H1 (cell line): Measurements from ENCODE around the gene ANKS1B. TPM values are rescaled to one million over a fixed set of nuclear protein-coding genes. Genes with fewer than 3 reads are reported as not detected.

ENCODE experiments used
- CTCF ChIA-PET: fragments of 300-600 bp; sonication (Branson Sonifier 250); formaldehyde crosslinking; loops from one replicate; lab custom pipeline; 2021; ENCODE audit not compliant: partially characterized antibody; lab: Charles Lee
- POLR2A ChIA-PET: fragments of 300-600 bp; sonication (Branson Sonifier 250); formaldehyde crosslinking; loops from one replicate; lab custom pipeline; 2021; ENCODE audit warnings: inconsistent platforms; ENCODE audit not compliant: partially characterized antibody; lab: Charles Lee
- DNase-seq, 2 experiments: peaks; one replicate each; pipeline versions ENCODE4 v3.0.0 to v3.0.0-alpha.2; 2010 to 2022; ENCODE audit warnings: low spot score in 2 of 2, low read depth in 1 of 2, mixed read lengths in 1 of 2
- FAIRE-seq: peaks from 2 replicates; lab custom pipeline; 2011; peaks lifted over from hg19 to GRCh38; lab: Jason Lieb, UNC
- H2AFZ ChIP-seq: 2 replicates; pipeline ENCODE4 v1.8.1; 2012; ENCODE audit warnings: low read length, inconsistent platforms
- H2AK5ac ChIP-seq: 2 replicates; pipeline ENCODE4 v1.6.1; 2013; ENCODE audit warnings: low read depth, low read length
- H2BK120ac ChIP-seq: replicated peaks from 2 replicates; pipeline ENCODE3; 2013; ENCODE audit warnings: low read depth, low read length, inconsistent platforms
- H2BK12ac ChIP-seq: 2 replicates; pipeline ENCODE4 v1.6.1; 2013; ENCODE audit warnings: low read depth, low read length
- H2BK15ac ChIP-seq: 2 replicates; pipeline ENCODE4 v1.6.1; 2013; ENCODE audit warnings: low read length
- H2BK20ac ChIP-seq: 2 replicates; pipeline ENCODE4 v1.6.1; 2013; ENCODE audit warnings: low read length
- H2BK5ac ChIP-seq: 2 replicates; pipeline ENCODE4 v1.6.1; 2013; ENCODE audit warnings: low read depth, low read length
- H3K14ac ChIP-seq: 2 replicates; pipeline ENCODE4 v1.6.1; 2013; ENCODE audit warnings: inconsistent platforms; ENCODE audit not compliant: insufficient read length
- H3K18ac ChIP-seq: 2 replicates; pipeline ENCODE4 v1.6.1; 2013; ENCODE audit warnings: low read length; ENCODE audit errors: extremely low read depth
- H3K23ac ChIP-seq: 2 replicates; pipeline ENCODE4 v1.6.1; 2013; ENCODE audit warnings: inconsistent platforms; ENCODE audit not compliant: insufficient read length
- H3K23me2 ChIP-seq: 2 replicates; pipeline ENCODE4 v1.6.1; 2013; ENCODE audit warnings: low read depth, low read length
- H3K27ac ChIP-seq: 2 replicates; pipeline ENCODE4 v1.6.1; 2011; ENCODE audit warnings: low read depth, low read length, inconsistent platforms
- H3K27me3 ChIP-seq, 4 experiments: replicated peaks in 1 of 4; 1 replicate in 1 of 4; 2 replicates in 3 of 4; pipeline versions ENCODE4 v1.6.1 to v1.8.1; 2011 to 2013; ENCODE audit warnings: low read length in 3 of 4, mild to moderate bottlenecking in 3 of 4, inconsistent platforms in 2 of 4, mixed read lengths in 2 of 4, moderate library complexity in 1 of 4; ENCODE audit not compliant: control insufficient read depth in 3 of 4, insufficient read depth in 3 of 4; ENCODE audit errors: extremely low read depth in 1 of 4
- H3K36me3 ChIP-seq, 4 experiments: 2 replicates each; pipeline versions ENCODE4 v1.6.1 to v1.8.1; 2011 to 2013; ENCODE audit warnings: mild to moderate bottlenecking in 4 of 4, low read length in 3 of 4, moderate library complexity in 2 of 4, control low read depth in 1 of 4, inconsistent platforms in 1 of 4; ENCODE audit not compliant: insufficient read depth in 4 of 4, control insufficient read depth in 2 of 4
- H3K4ac ChIP-seq: replicated peaks from 2 replicates; pipeline ENCODE3; 2013; ENCODE audit warnings: low read length, low read depth, mixed read lengths, inconsistent platforms; ENCODE audit not compliant: insufficient read length
- H3K4me1 ChIP-seq, 4 experiments: replicated peaks in 1 of 4; 1 replicate in 1 of 4; 2 replicates in 3 of 4; pipeline versions ENCODE4 v1.6.1 to v1.8.1; 2011 to 2013; ENCODE audit warnings: low read length in 3 of 4, inconsistent platforms in 2 of 4, mixed read lengths in 1 of 4; ENCODE audit not compliant: insufficient read depth in 4 of 4, control insufficient read depth in 3 of 4
- H3K4me2 ChIP-seq, 2 experiments: 2 replicates each; pipeline versions ENCODE4 v1.6.1 to v1.8.1; 2011 to 2013; ENCODE audit warnings: low read depth in 2 of 2, low read length in 2 of 2, control low read depth in 1 of 2, inconsistent platforms in 1 of 2, mild to moderate bottlenecking in 1 of 2; ENCODE audit not compliant: insufficient read depth in 1 of 2
- H3K4me3 ChIP-seq, 4 experiments: fragments of 200-600, 300-600 bp in 1 of 4; sonication (generic), shearing (Covaris generic), sonication (Bioruptor Twin) in 1 of 4; 2 replicates each; pipeline versions ENCODE4 v1.5.1 to v1.8.1; 2011 to 2016; ENCODE audit warnings: low read length in 4 of 4, low read depth in 3 of 4, control low read depth in 2 of 4, inconsistent platforms in 2 of 4, mild to moderate bottlenecking in 2 of 4, mixed read lengths in 1 of 4, moderate library complexity in 1 of 4; ENCODE audit not compliant: insufficient read depth in 2 of 4; ENCODE audit errors: extremely low read depth in 1 of 4
- H3K56ac ChIP-seq: replicated peaks from 2 replicates; pipeline ENCODE3; 2013; ENCODE audit warnings: low read depth, mild to moderate bottlenecking, mixed read lengths, low read length, inconsistent platforms; ENCODE audit not compliant: insufficient read length
- H3K79me1 ChIP-seq: 2 replicates; pipeline ENCODE4 v1.6.1; 2013; ENCODE audit warnings: low read depth, low read length, control low read depth
- H3K79me2 ChIP-seq, 2 experiments: 2 replicates each; pipeline versions ENCODE4 v1.6.1 to v1.8.1; 2012 to 2013; ENCODE audit warnings: low read length in 2 of 2, mild to moderate bottlenecking in 2 of 2, inconsistent platforms in 1 of 2; ENCODE audit not compliant: insufficient read depth in 2 of 2, control insufficient read depth in 1 of 2
- H3K9ac ChIP-seq, 4 experiments: replicated peaks in 1 of 4; 1 replicate in 1 of 4; 2 replicates in 3 of 4; pipeline versions ENCODE4 v1.6.1 to v1.8.1; 2011 to 2013; ENCODE audit warnings: low read depth in 3 of 4, low read length in 3 of 4, control low read depth in 2 of 4, mild to moderate bottlenecking in 2 of 4, moderate library complexity in 2 of 4, inconsistent platforms in 1 of 4; ENCODE audit errors: extremely low read depth in 1 of 4
- H3K9me3 ChIP-seq, 2 experiments: 2 replicates each; pipeline versions ENCODE4 v1.6.1 to v1.8.1; 2012 to 2013; ENCODE audit warnings: mild to moderate bottlenecking in 2 of 2, moderate library complexity in 2 of 2, control low read depth in 1 of 2, inconsistent platforms in 1 of 2, low read depth in 1 of 2, low read length in 1 of 2, mixed read lengths in 1 of 2; ENCODE audit not compliant: insufficient read depth in 2 of 2
- H4K20me1 ChIP-seq, 2 experiments: replicated peaks in 1 of 2; 2 replicates each; pipeline versions ENCODE3 to v1.8.1; 2011 to 2013; ENCODE audit warnings: inconsistent platforms in 2 of 2, low read length in 2 of 2, mild to moderate bottlenecking in 1 of 2; ENCODE audit not compliant: insufficient read depth in 2 of 2, control insufficient read depth in 1 of 2
- H4K5ac ChIP-seq: 2 replicates; pipeline ENCODE4 v1.6.1; 2013; ENCODE audit warnings: low read length, low read depth, mixed read lengths, inconsistent platforms; ENCODE audit not compliant: insufficient read length
- H4K8ac ChIP-seq: 2 replicates; pipeline ENCODE4 v1.8.0; 2013; ENCODE audit warnings: mild to moderate bottlenecking, moderate library complexity, low read length, inconsistent platforms; ENCODE audit not compliant: insufficient read depth; ENCODE audit errors: extremely low read depth
- H4K91ac ChIP-seq: replicated peaks from 2 replicates; pipeline ENCODE3; 2013; ENCODE audit warnings: low read length, mixed read lengths, inconsistent platforms; ENCODE audit not compliant: insufficient read length
- CBX5 ChIP-seq: fragments of 300-800, 300-1000 bp; sonication (generic); IDR thresholded peaks from 2 replicates; pipeline ENCODE4 v1.7.1; 2016; ENCODE audit warnings: antibody characterized with exemption, low read length, low read depth
- HDAC6 ChIP-seq: IDR thresholded peaks from one replicate; pipeline ENCODE4 v1.7.1; 2012; ENCODE audit warnings: low read depth, mild to moderate bottlenecking, inconsistent platforms, low read length, moderate library complexity
- JUN ChIP-seq: IDR thresholded peaks from 2 replicates; pipeline ENCODE4 v1.6.1; 2011; ENCODE audit warnings: low read depth, mild to moderate bottlenecking, improper control_type of control experiment, low read length
- MAFK ChIP-seq: IDR thresholded peaks from 2 replicates; pipeline ENCODE4 v1.6.1; 2012; ENCODE audit warnings: low read depth, mild to moderate bottlenecking, improper control_type of control experiment, low read length
- RFX5 ChIP-seq: IDR thresholded peaks from 2 replicates; pipeline ENCODE4 v1.6.1; 2011; ENCODE audit warnings: low read depth, low read length, improper control_type of control experiment, borderline replicate concordance
- SUZ12 ChIP-seq: fragments of 200-600 bp; sonication (generic); IDR thresholded peaks from 2 replicates; pipeline ENCODE4 v1.6.1; 2012; ENCODE audit warnings: mild to moderate bottlenecking, inconsistent platforms, low read length, moderate library complexity, mixed read lengths
- WGBS, 2 experiments: shearing (Covaris generic) in 1 of 2; methylation state at CpG; one replicate each; pipeline versions ENCODE4 v1.1.6 to v1.1.7; 2013 to 2015; ENCODE audit warnings: low lambda C conversion rate in 2 of 2, mixed read lengths in 2 of 2, inconsistent platforms in 1 of 2, low coverage in 1 of 2, missing lambda C conversion rate in 1 of 2; ENCODE audit not compliant: insufficient replicate concordance in 2 of 2, insufficient coverage in 1 of 2, insufficient read length in 1 of 2; ENCODE audit errors: extremely low coverage in 1 of 2, missing lambda C conversion rate in 1 of 2; 5-methylcytosine and 5-hydroxymethylcytosine counted together
- polyA plus RNA-seq, 7 experiments: library from polyadenylated mRNA; depleted of rRNA in 3 of 7; stranded (reverse) in 5 of 7; unstranded in 2 of 7; fragments of >200 nt in 5 of 7; fragments of 200-250 nt in 2 of 7; gene quantifications; 1 replicate in 5 of 7; 2 replicates in 1 of 7; 4 replicates in 1 of 7; pipeline versions ENCODE4 v1.2.1 to v1.2.3, GENCODE V29; 2011 to 2013; ENCODE audit warnings: missing spikeins in 2 of 7, mixed read lengths in 2 of 7
- total RNA-seq: library from RNA; stranded (reverse); fragmentation: NEBNext Ultra II Directional; extraction: Animal tissue kit (Norgen Biotek cat#: 25700); gene quantifications from 2 replicates; pipeline ENCODE4 v1.2.1, GENCODE V29; 2021
- TF ChIP-seq, protein P1 (sequence below): IDR thresholded peaks from 2 replicates; pipeline ENCODE4 v1.6.1; 2012; ENCODE audit warnings: low read length, inconsistent platforms

Gene ANKS1B
- total and polyA plus RNA-seq, 2 of the 8 experiments (the other 6 are each of a cell fraction or from before 2014, with no cell fraction given) = 2.7 to 6.1 TPM

DNA sequence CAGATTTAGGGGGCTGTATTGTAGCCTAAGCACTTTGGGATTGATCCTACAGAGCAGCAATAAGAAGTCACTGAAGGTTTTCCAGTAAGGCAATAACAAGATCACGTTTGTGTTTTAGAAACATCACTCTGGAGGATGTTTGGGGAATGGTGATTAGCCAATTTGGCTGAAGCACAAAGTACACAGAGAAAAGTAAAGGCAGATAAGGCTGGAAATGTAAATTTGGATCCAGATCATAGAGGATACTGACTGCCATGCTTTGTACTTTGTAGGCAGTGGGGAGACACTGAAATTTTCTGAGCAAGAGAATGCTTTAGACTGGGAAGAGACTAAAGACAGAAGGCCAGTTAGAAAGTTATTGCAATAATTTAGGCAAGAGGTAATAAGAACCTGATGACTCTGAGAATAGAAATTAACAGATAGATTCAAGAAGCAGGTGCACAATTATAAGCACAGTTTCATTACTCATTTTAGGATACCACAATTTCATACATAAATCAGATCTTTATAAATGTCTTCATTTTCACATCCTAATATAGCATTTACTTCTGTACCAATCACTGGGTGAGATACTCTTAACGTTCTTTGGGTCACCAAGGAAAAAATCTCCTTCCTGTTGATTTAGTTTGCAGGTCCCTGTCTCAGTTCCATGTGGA, 651.7 kb downstream of the ANKS1B start:
- no peak overlapping the region for H2AFZ ChIP-seq
- no peaks in the 10 kb centered on the region for H3K36me3 ChIP-seq
- no peaks in the 10 kb centered on the region for H3K9me3 ChIP-seq
- ChIA-PET CTCF (no interaction called here), POLR2A (no interaction called here)
- DNase-seq (no peak), FAIRE-seq (no peak)
- no peak overlapping the region for H3K27ac ChIP-seq
- H4K8ac ChIP-seq = no peak overlapping the region
- 93% methylated on average over 2 of the region's 2 CpGs; no CpG with 5 or more reads in 1 of the 2 experiments for WGBS, 2 experiments
- no peak overlapping the region for H3K4me2 ChIP-seq
- no peak overlapping the region for H2BK20ac ChIP-seq
- H2AK5ac ChIP-seq = no peak overlapping the region
- no peak overlapping the region for H3K23ac ChIP-seq
- H3K4ac ChIP-seq = no peak overlapping the region
- H2BK120ac ChIP-seq = no peak overlapping the region
- H4K20me1 ChIP-seq = peaks cover 0 to 2% of the 10 kb centered on the region in 2 experiments
- no peak overlapping the region for H4K91ac ChIP-seq
- no peaks in the 10 kb centered on the region for H3K79me2 ChIP-seq
- H4K5ac ChIP-seq = no peak overlapping the region
- H3K4me1 ChIP-seq = no peaks in the 10 kb centered on the region
- no peaks in the 10 kb centered on the region for H3K27me3 ChIP-seq
- TF ChIP-seq JUN (no peak), HDAC6 (no peak), RFX5 (no peak), MAFK (no peak), SUZ12 (no peak), CBX5 (no peak)
- TF ChIP-seq, protein P1, sequence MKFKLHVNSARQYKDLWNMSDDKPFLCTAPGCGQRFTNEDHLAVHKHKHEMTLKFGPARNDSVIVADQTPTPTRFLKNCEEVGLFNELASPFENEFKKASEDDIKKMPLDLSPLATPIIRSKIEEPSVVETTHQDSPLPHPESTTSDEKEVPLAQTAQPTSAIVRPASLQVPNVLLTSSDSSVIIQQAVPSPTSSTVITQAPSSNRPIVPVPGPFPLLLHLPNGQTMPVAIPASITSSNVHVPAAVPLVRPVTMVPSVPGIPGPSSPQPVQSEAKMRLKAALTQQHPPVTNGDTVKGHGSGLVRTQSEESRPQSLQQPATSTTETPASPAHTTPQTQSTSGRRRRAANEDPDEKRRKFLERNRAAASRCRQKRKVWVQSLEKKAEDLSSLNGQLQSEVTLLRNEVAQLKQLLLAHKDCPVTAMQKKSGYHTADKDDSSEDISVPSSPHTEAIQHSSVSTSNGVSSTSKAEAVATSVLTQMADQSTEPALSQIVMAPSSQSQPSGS = no peak
- H3K23me2 ChIP-seq = no peaks in the 10 kb centered on the region
- H3K4me3 ChIP-seq = no peak overlapping the region
- no peak overlapping the region for H3K18ac ChIP-seq
- no peak overlapping the region for H2BK15ac ChIP-seq
- no peaks in the 10 kb centered on the region for H3K79me1 ChIP-seq
- H2BK12ac ChIP-seq = no peak overlapping the region
- H2BK5ac ChIP-seq = no peak overlapping the region
- no peak overlapping the region for H3K56ac ChIP-seq
- H3K9ac ChIP-seq = no peak overlapping the region
- H3K14ac ChIP-seq = no peak overlapping the region
